GM12874 (cell line): Measurements from ENCODE around the gene DNAH1.

Experiments used
- CTCF ChIP-seq: IDR thresholded peaks from 2 replicates; pipeline ENCODE4 v1.5.1; 2011; ENCODE audit warnings: low read depth, mild to moderate bottlenecking, control low read depth, low read length, moderate library complexity; ENCODE audit not compliant: insufficient read depth

The DNAH1 gene

GRCh38 chr3:52321481-52321880 lies 5.4 kb downstream of the DNAH1 start:
- no peak for TF ChIP-seq CTCF

- no peak for TF ChIP-seq CTCF
These were observed 6.3 kb downstream of the DNAH1 start for GRCh38 chr3:52322466-52322865.

GRCh38 chr3:52323526-52324295 lies 7.6 kb downstream of the DNAH1 start:
- TF ChIP-seq CTCF: no peak

GRCh38 chr3:52324676-52325075 lies 8.6 kb downstream of the DNAH1 start:
- no peak for TF ChIP-seq CTCF

GRCh38 chr3:52325686-52326085 lies 9.6 kb downstream of the DNAH1 start:
- TF ChIP-seq CTCF: no peak

- no peak for TF ChIP-seq CTCF
These were observed 10.9 kb downstream of the DNAH1 start for GRCh38 chr3:52326976-52327375.

GRCh38 chr3:52327486-52328290 lies 11.6 kb downstream of the DNAH1 start:
- no peak for TF ChIP-seq CTCF
